ENCODE data around the gene SEMA4B.

Gene SEMA4B

GRCh38 chr15:90201130-90201943 is at the start of gene SEMA4B:
Gene SEMA4B, plus strand, starts transcription at chr15:90201330. Its CDS starts 249 bp downstream, at chr15:90201579.
- peaks cover 57% of the 10 kb centered on the region for H3K4me1 ChIP-seq (ENCODE audit: insufficient read depth, low read length, poor library complexity, severe bottlenecking)
- peak within 1 kb of the TSS; percentile 91 for H2AFZ ChIP-seq (ENCODE audit: low read length)
- peaks cover 51% of the 10 kb centered on the region for H3K79me2 ChIP-seq (ENCODE audit: insufficient read depth, low read length)
- H3K27me3 ChIP-seq (ENCODE audit: insufficient read depth, low read length, poor library complexity, severe bottlenecking): no peaks in the 10 kb centered on the region
- no peaks in the 10 kb centered on the region for H3F3A ChIP-seq (ENCODE audit: low read depth)
- peaks cover 10% of the 10 kb centered on the region for H4K20me1 ChIP-seq (ENCODE audit: insufficient read depth, low read length, poor library complexity, severe bottlenecking)
- H3K9me2 ChIP-seq (replicated peaks; ENCODE audit: low read depth, low read length): no peaks in the 10 kb centered on the region
- peak within 1 kb of the TSS; percentile 91 for H3K4me2 ChIP-seq (ENCODE audit: low read depth, low read length, poor library complexity, severe bottlenecking)
- TF ChIP-seq EZH2phosphoT487 (IDR thresholded peaks at IDR 0.05; ENCODE audit: borderline replicate concordance) (no peak), CTCF (conservative IDR thresholded peaks at IDR 0.05; ENCODE audit: low read length) (no peak)
- peak within 1 kb of the TSS; percentile 86 for H3K9ac ChIP-seq (ENCODE audit: low read depth, low read length, poor library complexity, severe bottlenecking)
- peak within 1 kb of the TSS; percentile 95 for H3K4me3 ChIP-seq (ENCODE audit: low read length, poor library complexity, severe bottlenecking)
- no peaks in the 10 kb centered on the region for H3K9me3 ChIP-seq (ENCODE audit: insufficient read depth, low read depth, low read length)
- no peaks in the 10 kb centered on the region for H3K36me3 ChIP-seq (ENCODE audit: insufficient read depth, low read length)

GRCh38 chr15:90151989-90152645 is 49.0 kb upstream of the SEMA4B start:
- no peaks in the 10 kb centered on the region for H3K4me1 ChIP-seq (ENCODE audit: insufficient read depth, low read length, poor library complexity, severe bottlenecking)
- H3K4me3 ChIP-seq (ENCODE audit: low read length, poor library complexity, severe bottlenecking): no peak overlapping the region
- peak overlapping the region; percentile 62 for H2AFZ ChIP-seq (ENCODE audit: low read length)
- no peaks in the 10 kb centered on the region for H4K20me1 ChIP-seq (ENCODE audit: insufficient read depth, low read length, poor library complexity, severe bottlenecking)
- no peaks in the 10 kb centered on the region for H3K27me3 ChIP-seq (ENCODE audit: insufficient read depth, low read length, poor library complexity, severe bottlenecking)
- H3K9me3 ChIP-seq (ENCODE audit: insufficient read depth, low read depth, low read length): no peaks in the 10 kb centered on the region
- H3K36me3 ChIP-seq (ENCODE audit: insufficient read depth, low read length): no peaks in the 10 kb centered on the region
- no peaks in the 10 kb centered on the region for H3F3A ChIP-seq (ENCODE audit: low read depth)
- H3K79me2 ChIP-seq (ENCODE audit: insufficient read depth, low read length): no peaks in the 10 kb centered on the region
- no peak overlapping the region for H3K9ac ChIP-seq (ENCODE audit: low read depth, low read length, poor library complexity, severe bottlenecking)
- no peak overlapping the region for H3K4me2 ChIP-seq (ENCODE audit: low read depth, low read length, poor library complexity, severe bottlenecking)
- TF ChIP-seq CTCF (conservative IDR thresholded peaks at IDR 0.05; ENCODE audit: low read length) (no peak), EZH2phosphoT487 (IDR thresholded peaks at IDR 0.05; ENCODE audit: borderline replicate concordance) (no peak)
- no peaks in the 10 kb centered on the region for H3K9me2 ChIP-seq (replicated peaks; ENCODE audit: low read depth, low read length)

GRCh38 chr15:90153658-90154057 is 47.5 kb upstream of the SEMA4B start:
- Histone ChIP-seq H3K4me3 (ENCODE audit: low read length, poor library complexity, severe bottlenecking) (no peak overlapping the region), H3F3A (ENCODE audit: low read depth) (no peaks in the 10 kb centered on the region), H3K9ac (ENCODE audit: low read depth, low read length, poor library complexity, severe bottlenecking) (no peak overlapping the region), H3K4me2 (ENCODE audit: low read depth, low read length, poor library complexity, severe bottlenecking) (no peak overlapping the region), H3K27me3 (ENCODE audit: insufficient read depth, low read length, poor library complexity, severe bottlenecking) (no peaks in the 10 kb centered on the region), H3K79me2 (ENCODE audit: insufficient read depth, low read length) (no peaks in the 10 kb centered on the region), H4K20me1 (ENCODE audit: insufficient read depth, low read length, poor library complexity, severe bottlenecking) (no peaks in the 10 kb centered on the region), H3K9me2 (replicated peaks; ENCODE audit: low read depth, low read length) (no peaks in the 10 kb centered on the region), H3K36me3 (ENCODE audit: insufficient read depth, low read length) (no peaks in the 10 kb centered on the region), H3K9me3 (ENCODE audit: insufficient read depth, low read depth, low read length) (no peaks in the 10 kb centered on the region), H3K4me1 (ENCODE audit: insufficient read depth, low read length, poor library complexity, severe bottlenecking) (peaks cover 5% of the 10 kb centered on the region), H2AFZ (ENCODE audit: low read length) (no peak overlapping the region)
- TF ChIP-seq CTCF (conservative IDR thresholded peaks at IDR 0.05; ENCODE audit: low read length) (no peak), EZH2phosphoT487 (IDR thresholded peaks at IDR 0.05; ENCODE audit: borderline replicate concordance) (no peak)

All from Loucy (cell line).